NCI-H1105 treated with DMSO at 0.1 percent for 48 hours (cell line): Measurements from ENCODE around the gene TSGA10IP.
A peak's percentile ranks its signal among the peaks of the same experiment; 100 is the strongest.
"Not testable (repeated sequence)": the region's sequence is repeated elsewhere in the genome, so short reads cannot be mapped to it uniquely, and the experiment has no call there.

ENCODE experiments used
- DNase-seq: peaks from one replicate; lab custom pipeline; 2025; lab: John Stamatoyannopoulos, UW

Gene TSGA10IP

DNA sequence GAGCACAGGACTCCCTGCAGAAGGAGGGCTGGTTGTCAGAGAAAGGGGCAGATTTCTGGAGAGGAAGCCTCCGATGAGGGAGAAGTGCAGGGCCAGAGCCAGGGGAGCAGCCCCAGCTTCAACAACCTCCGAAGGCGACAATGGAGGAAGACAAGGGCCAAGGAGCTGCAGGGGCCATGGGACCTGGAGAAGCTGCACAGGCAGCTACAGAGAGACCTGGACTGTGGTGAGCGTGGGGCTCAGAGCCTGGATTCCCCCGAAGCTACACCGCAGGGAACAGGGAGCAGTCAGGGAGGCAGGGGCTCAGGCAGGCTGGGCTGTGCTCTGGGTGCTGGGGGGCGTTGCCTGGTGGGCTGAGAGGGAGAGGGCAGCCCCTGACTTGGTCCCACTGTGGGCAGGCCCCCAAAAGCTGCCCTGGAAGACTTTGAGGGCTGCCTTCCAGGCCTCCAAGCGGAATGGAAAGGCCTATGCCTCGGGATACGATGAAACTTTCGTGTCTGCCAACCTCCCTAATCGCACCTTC, 2.4 kb downstream of the TSGA10IP start:
- DNase-seq: no peak

DNA sequence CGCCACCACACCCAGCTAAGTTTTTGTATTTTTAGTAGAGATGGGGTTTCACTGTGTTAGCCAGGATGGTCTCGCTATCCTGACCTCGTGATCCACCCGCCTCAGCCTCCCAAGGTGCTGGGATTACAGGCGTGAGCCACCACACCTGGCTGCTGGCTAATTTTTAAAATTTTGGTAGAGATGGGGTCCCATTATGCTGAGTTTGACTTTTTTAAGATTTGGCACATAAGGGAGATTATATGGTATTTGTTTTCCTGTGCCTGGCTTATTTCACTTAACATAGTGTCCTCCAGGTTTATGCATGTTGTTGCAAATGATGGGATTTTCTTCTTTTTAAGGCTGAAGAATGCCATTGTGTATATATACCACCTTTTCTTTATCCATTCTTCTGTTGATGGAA, 5.4 kb downstream of the TSGA10IP start:
- DNase-seq: not testable (repeated sequence)

DNA sequence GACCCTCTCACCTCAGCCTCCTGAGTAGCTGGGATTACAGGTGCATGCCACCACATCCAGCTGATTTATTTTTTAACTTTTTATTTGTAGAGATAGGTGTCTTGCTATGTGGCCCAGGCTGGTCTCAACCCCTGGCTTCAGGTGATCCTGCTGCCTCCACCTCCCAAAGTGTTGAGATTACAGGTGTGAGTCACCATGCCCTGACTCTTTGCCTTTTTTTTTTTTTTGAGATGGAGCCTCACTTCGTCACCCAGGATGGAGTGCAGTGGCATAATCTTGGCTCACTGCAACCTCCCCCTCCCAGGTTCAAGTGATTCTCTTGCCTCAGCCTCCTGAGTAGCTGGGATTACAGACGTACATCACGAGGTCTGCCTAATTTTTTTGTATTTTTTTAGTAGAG, 6.4 kb downstream of the TSGA10IP start:
- DNase-seq: not testable (repeated sequence)

DNA sequence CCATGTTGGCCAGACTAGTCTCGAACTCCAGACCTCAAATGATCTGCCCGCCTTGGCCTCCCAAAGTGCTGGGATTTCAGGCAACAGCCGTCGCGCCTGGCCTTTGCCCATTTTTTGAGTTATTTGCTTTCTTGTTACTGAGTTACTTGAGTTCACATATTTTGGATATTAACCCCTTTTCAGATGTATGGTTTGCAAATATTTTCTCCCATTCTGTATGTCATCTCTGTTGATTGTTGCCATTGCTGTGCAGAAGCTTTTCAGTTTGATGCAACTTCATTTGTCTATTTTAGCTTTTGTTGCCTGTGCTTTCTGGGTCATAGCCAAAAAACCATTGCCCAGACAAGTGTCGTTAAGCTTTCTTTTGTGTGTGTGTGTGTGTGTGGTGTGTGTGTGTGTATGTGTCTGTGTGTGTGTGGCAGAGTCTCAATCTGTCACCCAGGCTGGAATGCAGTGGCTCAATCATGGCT, 6.8 kb downstream of the TSGA10IP start:
- no peak for DNase-seq

DNA sequence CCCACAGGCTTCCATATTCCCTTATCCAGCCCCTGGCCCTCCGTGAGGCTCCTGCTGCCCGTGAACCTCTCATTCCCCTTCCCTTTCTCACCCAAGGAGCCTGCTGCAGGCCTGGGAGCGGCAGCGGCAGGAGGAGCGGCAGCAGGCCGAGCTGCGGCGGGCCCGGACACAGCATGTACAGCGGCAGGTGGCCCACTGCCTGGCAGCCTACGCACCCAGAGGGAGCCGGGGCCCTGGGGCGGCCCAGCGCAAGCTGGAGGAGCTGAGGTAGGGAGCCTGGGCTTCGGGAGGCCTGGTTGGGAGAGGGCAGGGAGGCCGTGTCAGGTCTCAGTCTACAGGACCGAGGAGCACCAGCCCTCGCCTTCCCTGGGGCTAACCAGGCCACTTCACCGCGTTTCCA, 8.2 kb downstream of the TSGA10IP start:
- DNase-seq: no peak

DNA sequence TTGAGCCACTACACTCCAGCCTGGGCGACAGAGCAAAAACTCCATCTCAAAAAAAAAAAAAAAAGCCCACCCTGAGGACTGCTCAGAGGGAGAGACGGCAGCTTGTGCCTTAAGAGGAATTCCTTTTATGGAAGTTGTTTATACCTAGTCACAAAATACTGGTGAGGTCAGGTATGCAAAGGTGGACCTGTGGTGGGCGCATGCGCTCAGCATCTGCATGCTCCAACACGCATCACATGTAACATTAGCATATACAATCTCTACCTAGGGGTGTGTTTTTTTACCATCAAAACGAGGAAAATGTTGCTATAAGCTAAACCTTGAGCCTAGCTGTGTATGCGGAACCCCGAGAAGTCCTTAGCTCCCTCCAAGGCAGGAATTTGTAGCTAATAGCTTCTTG, 9.5 kb downstream of the TSGA10IP start:
- DNase-seq: no peak

DNA sequence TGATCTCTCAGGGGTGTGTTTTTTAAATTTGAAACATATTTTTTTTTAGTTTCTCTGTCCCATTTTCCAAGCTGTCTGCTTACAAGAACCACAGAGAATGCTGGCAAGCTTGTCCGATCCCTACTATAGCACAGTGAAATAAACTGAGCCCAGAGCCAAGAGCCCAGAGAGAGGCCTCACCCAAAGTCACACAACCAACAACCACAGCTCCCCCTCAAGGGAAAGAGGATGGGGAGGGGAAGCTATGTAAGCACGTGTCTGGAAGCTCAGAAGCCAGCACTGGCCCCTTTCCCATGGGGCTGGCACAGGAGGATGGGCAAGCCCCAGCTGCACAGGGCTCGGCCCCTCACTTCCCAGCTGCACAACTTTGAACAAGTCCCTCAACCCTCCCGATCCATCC, 13.0 kb downstream of the TSGA10IP start:
- DNase-seq: no peak

DNA sequence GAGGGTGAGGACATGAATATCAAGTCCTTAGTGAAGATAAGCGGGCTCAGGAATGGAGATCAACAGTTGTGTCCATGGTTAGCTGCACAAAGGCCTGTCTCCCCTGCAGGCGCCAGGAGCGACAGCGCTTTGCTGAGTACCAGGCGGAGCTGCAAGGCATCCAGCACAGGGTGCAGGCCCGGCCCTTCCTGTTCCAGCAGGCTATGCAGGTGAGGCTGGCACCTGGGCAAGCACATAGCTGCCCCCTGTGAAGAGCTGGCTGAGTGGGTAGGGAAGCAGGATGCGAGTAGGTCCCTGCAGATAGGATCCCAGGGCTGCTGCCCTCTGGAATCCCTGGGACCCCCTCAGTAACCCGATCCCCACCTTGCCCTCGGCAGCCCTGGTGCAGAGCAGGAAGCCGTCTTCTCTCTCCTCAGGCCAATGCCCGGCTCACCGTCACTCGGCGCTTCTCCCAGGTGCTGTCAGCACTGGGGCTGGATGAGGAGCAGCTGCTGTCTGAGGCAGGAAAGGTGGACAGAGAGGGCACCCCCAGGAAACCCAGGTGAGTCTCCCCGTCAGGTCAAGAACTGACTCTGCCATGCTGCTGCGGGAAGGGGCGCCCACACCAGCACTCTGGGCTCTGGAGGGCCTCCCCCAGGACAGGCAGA, 13.6 kb downstream of the TSGA10IP start:
- DNase-seq: no peak

DNA sequence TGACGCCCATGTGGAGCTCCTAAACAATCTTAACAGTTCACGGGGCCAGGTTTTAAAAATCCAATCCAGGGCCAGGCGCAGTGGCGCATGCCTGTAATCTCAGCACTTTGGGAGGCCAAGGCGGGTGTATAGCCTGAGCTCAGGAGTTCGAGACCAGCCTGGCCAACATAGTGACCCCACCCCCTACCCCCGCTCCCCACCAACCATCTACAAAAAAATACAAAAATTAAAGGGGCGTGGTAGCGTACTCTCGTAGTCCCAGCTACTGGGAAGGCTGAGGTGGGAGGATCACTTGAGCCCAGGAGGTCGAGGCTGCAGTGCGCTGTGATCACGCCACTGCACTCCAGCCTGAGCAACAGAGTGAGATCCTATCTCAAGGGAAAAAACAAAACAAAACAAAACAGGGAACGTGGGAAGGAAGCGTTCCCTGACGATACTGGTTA, 15.6 kb downstream of the TSGA10IP start:
- DNase-seq: no peak

DNA sequence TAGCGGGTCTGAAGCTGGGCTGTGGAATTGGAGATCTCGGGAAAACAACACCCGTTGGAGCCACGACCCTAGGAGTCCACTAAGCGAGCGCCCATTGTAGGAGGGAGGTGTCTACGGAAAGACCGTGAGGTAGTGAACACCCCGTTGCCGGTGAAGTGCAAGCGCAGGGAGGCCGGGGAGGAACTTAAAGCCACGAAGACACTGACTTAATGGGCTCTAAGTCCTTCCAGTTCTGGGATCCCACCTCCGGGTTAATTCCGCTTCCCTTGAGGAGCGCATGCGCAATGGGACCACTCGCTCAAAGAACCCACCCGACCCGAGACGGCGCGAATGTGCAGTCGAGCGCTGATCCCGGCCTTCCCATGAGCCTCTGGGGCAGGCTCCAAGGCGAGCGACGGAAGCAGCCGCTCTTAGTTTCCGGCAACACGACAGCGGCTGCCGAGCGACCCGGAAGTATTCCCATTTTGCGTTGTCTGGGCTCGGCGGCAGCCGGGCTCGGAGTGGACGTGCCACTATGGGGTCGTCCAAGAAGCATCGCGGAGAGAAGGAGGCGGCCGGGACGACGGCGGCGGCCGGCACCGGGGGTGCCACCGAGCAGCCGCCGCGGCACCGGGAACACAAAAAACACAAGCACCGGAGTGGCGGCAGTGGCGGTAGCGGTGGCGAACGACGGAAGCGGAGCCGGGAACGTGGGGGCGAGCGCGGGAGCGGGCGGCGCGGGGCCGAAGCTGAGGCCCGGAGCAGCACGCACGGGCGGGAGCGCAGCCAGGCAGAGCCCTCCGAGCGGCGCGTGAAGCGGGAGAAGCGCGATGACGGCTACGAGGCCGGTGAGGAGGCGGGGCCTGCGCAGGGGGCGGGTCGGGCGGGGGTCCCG, 16.2 kb downstream of the TSGA10IP start, which contains the start of gene SART1:
Gene SART1, plus strand, starts transcription at position 468 of the 874 bp plus-strand sequence. Its CDS starts 47 bp downstream, at position 515.
- DNase-seq: peak; percentile 98

DNA sequence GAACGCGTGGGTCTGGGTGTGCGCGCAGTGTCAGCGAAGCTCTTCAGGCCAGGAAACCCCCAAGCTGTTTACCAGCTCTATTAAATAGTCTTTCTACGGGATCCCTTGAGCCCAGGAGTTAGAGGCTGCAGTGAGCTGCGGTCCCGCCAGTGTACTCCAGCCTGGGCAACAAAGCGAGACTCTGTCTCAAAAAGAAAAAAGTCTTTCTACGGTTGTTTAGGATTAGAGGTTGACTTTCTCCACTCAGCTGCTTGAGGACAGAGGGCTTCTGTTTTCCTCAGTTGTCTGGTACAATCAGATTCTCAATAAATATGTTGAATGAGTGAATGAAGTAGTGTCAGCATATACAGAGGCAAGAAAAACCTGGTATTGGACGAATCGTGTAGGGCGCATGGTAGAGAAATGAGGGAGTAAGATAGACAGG, 16.9 kb downstream of the TSGA10IP start:
- DNase-seq: no peak

DNA sequence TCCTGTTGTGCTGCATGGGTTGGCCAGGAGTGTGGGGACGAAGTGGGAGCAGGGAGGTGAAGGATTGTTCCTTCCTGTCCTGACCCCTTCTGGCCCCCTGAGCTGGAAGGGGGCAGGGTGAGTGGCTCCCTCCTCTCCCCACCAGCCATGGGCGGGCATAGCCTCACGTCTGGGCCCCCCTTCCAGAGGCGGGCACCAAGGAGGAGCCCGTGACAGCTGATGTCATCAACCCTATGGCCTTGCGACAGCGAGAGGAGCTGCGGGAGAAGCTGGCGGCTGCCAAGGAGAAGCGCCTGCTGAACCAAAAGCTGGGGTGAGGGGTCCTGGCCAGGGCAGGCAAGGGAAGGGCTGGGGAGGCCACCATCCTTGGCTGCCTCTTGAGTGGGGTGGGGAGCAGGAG, 19.6 kb downstream of the TSGA10IP start:
- DNase-seq: no peak

DNA sequence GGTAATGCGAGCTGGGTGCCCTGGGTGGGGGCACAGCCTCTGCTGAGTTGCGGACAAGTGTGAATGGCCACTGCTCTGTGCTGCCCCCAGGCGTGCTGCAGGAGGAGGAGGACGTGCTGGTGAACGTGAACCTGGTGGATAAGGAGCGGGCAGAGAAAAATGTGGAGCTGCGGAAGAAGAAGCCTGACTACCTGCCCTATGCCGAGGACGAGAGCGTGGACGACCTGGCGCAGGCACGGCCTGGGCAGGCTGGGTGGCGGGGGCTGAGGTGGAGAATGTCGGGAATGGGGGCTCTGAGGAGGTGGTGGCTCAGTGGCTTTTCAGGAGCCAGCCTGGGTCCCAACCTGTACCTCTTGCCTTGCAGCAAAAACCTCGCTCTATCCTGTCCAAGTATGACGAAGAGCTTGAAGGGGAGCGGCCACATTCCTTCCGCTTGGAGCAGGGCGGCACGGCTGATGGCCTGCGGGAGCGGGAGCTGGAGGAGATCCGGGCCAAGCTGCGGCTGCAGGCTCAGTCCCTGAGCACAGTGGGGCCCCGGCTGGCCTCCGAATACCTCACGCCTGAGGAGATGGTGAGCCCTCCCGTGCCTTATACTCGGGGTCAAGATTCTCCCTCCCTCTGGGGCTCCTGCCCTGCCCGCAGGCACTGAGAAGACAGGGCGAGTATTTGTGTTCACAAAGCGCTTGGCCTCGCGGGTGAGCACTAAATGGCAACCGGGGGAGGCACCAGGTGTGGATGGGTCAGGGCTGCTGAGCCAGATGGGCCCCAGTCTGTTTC, 20.9 kb downstream of the TSGA10IP start:
- no peak for DNase-seq

DNA sequence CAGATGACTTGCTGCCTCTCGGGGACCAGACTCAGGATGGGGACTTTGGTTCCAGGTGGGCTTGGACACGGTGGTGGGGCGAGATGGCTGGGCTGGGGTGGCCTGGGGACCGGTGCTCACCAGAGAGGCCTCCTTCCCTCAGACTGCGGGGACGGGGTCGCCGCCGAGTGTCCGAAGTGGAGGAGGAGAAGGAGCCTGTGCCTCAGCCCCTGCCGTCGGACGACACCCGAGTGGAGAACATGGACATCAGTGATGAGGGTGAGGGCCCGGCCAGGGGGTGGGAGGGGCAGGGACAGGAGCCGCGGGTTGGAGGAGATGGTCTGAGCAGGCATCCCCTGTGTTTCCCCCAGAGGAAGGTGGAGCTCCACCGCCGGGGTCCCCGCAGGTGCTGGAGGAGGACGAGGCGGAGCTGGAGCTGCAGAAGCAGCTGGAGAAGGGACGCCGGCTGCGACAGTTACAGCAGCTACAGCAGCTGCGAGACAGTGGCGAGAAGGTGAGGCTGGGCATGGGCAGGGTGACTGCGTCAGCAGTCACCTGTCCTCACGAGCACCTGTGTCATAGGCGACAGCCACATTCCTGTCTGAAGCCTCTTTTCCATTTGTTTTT, 22.2 kb downstream of the TSGA10IP start:
- no peak for DNase-seq

DNA sequence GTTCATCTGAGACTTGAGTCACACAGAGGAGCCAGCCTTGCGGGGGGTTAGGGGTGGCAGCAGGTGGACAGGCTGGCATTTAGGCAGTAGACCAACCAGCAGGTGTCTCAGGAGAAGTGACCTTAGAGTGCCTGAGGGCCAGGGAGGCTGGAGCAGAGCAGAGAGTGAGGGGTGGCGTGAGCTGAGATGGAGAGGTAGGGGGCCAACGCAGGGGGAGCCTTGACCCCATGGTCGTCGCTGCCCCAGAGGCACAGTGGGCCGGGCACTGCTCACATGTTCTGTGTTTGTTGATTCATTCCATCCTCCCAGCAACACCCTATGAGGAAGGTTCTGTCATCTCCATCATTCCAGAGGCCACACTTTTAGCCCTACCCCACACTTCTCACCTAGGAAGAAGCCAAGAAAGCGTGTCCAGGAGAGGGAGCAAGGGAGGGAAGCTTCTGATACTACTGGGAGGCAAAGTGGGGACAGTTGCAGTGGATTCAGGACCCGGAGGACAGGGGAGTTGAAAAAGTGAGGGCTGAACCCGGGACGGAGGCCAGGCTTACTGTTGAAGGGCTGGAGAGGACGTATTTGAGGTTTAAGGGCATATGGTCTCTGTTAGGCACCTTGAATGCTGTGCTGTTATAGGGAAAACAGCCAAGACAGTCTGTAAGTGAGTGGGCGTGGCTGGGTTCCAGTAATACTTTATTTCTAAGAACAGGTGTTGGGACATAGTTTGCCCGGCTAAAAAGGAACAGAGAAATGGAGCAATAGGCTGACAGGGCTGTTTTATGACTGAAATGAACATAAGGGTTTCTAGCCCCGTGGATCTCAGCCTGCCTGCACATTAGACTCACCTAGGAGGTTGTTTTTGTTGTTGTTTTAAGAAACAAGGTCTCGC, 23.6 kb downstream of the TSGA10IP start:
- DNase-seq: no peak

DNA sequence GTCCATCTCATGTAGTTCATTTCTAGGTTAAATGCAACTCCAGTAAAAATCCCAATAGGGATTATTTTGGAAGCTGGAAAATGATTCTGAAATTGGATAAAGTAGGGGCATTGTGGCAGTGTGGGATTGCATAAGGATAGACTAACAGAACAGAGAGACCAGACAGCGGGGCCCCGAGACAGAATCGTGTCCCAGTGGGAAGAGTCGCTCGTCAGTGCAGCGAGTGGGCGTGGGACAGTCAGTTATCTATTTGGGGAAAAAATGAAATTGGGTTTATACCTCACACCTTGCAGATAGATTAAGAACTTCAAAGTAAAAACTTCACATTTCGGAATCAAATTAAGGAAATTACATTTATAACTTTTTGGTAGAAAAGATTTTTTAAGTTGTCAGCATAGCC, 26.8 kb downstream of the TSGA10IP start:
- DNase-seq: no peak

DNA sequence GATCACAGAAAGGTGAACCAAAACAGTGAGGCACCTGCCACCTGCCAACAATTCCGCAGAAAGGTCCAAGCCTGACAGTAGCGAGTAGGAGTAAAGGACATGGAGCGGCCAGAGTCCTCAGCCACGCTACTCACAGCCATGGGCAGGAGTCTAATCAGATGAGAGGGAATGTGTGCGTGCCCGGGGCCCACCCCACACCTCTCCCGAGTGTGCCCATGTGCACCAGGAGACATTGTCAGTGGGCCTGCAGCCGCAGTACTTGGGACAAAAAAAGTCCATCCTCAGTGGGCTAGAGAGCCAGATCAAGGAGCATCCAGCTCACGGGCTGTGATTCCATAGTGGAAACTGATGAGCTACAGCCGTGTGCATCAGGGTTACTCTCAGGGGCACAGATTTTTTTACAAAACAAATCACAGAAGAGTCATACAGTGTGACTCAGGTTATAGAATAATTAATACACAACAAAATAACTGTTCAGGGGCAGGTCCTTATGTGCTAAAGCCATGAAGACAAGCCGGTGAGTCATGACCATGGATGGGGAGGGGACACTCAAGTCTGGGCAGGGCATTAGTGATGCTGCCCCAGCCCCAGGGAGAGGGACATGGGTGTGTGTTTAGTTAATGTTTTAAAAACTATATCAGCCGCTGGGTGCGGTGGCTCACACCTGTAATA, 28.3 kb downstream of the TSGA10IP start:
- no peak for DNase-seq

DNA sequence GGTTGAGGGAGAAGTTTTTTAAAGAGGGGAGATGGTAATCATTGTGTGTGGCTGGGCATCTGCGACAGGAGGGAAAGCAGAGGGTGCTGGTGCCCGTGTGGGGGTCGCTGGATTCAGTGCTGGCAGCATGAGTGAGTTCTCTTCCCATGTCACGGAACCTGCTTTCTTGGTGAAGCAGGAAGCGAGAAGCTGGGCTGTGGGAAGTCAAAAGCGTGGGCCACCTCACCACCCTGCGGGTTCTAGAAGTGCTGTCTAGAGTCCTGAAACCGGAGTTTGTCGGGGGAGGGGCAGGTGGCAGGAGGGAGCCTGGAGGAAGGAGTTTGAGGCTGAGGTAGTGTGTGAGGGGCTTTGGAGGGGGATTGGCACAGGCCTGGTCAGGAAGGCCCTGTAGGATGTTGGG, 30.5 kb downstream of the TSGA10IP start:
- DNase-seq: no peak

DNA sequence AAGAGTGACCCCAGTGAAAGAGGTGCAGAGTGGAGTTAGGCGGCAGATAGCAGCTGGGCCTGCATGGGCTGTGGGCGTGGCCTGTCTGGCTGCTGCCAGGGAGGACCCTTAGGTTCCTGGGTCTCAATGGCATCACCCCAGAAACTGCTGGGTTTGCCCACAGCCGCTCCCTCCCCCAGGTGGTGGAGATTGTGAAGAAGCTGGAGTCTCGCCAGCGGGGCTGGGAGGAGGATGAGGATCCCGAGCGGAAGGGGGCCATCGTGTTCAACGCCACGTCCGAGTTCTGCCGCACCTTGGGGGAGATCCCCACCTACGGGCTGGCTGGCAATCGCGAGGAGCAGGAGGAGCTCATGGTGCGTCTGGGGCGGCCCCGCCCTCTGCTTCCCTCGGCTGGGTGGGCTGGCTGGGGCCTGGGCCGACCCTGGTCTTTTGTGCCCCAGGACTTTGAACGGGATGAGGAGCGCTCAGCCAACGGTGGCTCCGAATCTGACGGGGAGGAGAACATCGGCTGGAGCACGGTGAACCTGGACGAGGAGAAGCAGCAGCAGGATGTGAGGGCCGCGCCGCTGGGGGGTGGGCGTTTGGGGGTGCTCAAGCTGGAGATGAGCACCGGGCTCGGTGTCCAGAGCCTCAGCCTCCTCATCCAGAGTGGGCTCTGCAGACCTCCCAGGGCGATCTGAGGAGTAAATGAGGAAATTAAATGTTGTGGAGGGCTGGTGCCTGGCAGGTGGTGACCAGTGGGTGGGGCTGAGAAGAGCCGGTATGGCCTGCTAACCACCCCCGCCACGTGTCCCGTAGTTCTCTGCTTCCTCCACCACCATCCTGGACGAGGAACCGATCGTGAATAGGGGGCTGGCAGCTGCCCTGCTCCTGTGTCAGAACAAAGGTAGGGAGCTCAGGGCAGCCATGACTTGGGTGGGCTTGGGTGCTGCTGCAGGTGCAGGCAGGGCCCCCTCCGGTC, 31.2 kb downstream of the TSGA10IP start:
- no peak for DNase-seq
